ENCODE data around the gene PMFBP1. TPM values are rescaled to one million over a fixed set of nuclear protein-coding genes. Genes with fewer than 3 reads are reported as not detected.

The PMFBP1 gene
- total RNA-seq, 1 experiment from 2014 or later: 2.7 TPM

DNA sequence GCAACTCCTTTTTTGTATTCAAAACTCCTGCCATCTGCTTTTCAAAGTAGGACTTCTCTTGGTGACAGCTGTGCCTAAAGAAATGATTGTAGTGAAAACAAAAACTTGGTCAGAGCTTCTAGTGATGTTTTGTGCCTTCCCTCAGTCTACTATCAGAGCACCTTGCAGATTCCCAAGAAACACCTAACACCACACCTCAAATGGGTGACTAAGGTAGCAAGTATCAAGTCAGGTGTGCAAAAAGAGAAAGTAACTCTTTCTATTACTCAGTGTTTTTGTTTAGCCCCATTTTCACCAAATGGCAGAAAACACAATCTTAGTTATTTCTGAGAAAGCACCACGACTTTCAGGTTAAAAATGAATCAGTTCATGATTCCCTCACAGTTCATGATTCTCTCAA lies 2.0 kb upstream of the PMFBP1 start:
- no peaks in the 10 kb centered on the region for H3K79me1 ChIP-seq (ENCODE audit: insufficient read depth, low read depth, low read length, poor library complexity, severe bottlenecking)
- Mint-ChIP-seq H3K9me3 (no peaks in the 10 kb centered on the region), H3K27me3 (ENCODE audit: low read depth) (peaks cover 5% of the 10 kb centered on the region), H3K4me3 (no peak overlapping the region), H3K4me1 (peaks cover 1% of the 10 kb centered on the region in 2 experiments; a peak in 3 of 4 replicates), H3K27ac (no peak overlapping the region), H3K36me3 (ENCODE audit: insufficient read depth in 1 of 3, low read depth in 3 of 3) (no peaks in the 10 kb centered on the region)
- H3K9ac ChIP-seq (ENCODE audit: extremely low read depth, insufficient read length, low read length): no peak overlapping the region
- H3K9me3 ChIP-seq (ENCODE audit: control insufficient read depth, low read depth, low read length): no peaks in the 10 kb centered on the region
- no peak overlapping the region for H2AK5ac ChIP-seq (ENCODE audit: insufficient read length, low read length)
- no peak overlapping the region for H3K27ac ChIP-seq (ENCODE audit: insufficient read length, low read depth, low read length)
- H2BK15ac ChIP-seq (ENCODE audit: low read depth, low read length): no peak overlapping the region
- TF ChIP-seq, protein P1, sequence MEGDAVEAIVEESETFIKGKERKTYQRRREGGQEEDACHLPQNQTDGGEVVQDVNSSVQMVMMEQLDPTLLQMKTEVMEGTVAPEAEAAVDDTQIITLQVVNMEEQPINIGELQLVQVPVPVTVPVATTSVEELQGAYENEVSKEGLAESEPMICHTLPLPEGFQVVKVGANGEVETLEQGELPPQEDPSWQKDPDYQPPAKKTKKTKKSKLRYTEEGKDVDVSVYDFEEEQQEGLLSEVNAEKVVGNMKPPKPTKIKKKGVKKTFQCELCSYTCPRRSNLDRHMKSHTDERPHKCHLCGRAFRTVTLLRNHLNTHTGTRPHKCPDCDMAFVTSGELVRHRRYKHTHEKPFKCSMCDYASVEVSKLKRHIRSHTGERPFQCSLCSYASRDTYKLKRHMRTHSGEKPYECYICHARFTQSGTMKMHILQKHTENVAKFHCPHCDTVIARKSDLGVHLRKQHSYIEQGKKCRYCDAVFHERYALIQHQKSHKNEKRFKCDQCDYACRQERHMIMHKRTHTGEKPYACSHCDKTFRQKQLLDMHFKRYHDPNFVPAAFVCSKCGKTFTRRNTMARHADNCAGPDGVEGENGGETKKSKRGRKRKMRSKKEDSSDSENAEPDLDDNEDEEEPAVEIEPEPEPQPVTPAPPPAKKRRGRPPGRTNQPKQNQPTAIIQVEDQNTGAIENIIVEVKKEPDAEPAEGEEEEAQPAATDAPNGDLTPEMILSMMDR (conservative IDR thresholded peaks at IDR 0.05): no peak
- H3K79me2 ChIP-seq (ENCODE audit: insufficient read depth, low read length): no peaks in the 10 kb centered on the region
- no peak overlapping the region for H2BK12ac ChIP-seq (ENCODE audit: insufficient read length, low read depth, low read length)
- H4K8ac ChIP-seq (replicated peaks; ENCODE audit: insufficient read length, low read depth, low read length): no peak overlapping the region
- no peaks in the 10 kb centered on the region for H3K4me1 ChIP-seq (ENCODE audit: insufficient read depth, low read length)
- H3K23me2 ChIP-seq (ENCODE audit: insufficient read length, low read depth, low read length, poor library complexity, severe bottlenecking): no peaks in the 10 kb centered on the region
- H4K5ac ChIP-seq (ENCODE audit: insufficient read length, low read depth, low read length): no peak overlapping the region
- H3K18ac ChIP-seq (ENCODE audit: insufficient read length, low read depth, low read length): no peak overlapping the region
- no peak overlapping the region for H2BK20ac ChIP-seq (ENCODE audit: low read depth, low read length, poor library complexity, severe bottlenecking)
- no peak overlapping the region for H3K56ac ChIP-seq (ENCODE audit: insufficient read length, low read depth, low read length)
- H3T11ph ChIP-seq (ENCODE audit: low read length): no peak overlapping the region
- WGBS (ENCODE audit: extremely low coverage, insufficient read length, low lambda C conversion rate): no CpG with 5 or more reads among the region's 1 CpG
- no peak for DNase-seq
- H3K4ac ChIP-seq (ENCODE audit: low read depth, low read length): no peak overlapping the region
- H3K4me2 ChIP-seq (ENCODE audit: insufficient read depth, insufficient read length, low read length): no peak overlapping the region
- no peak overlapping the region for H3K23ac ChIP-seq (ENCODE audit: insufficient read length, low read depth, low read length)
- no peak overlapping the region for H3K14ac ChIP-seq (ENCODE audit: insufficient read depth, low read length)
- no peak overlapping the region for H2AFZ ChIP-seq (ENCODE audit: low read length)
- no peaks in the 10 kb centered on the region for H4K20me1 ChIP-seq (ENCODE audit: control insufficient read depth, insufficient read depth, insufficient read length)
- no peak overlapping the region for H4K91ac ChIP-seq (ENCODE audit: insufficient read length, low read depth, low read length)
- H2BK120ac ChIP-seq (ENCODE audit: low read depth, low read length, poor library complexity, severe bottlenecking): no peak overlapping the region
- H2BK5ac ChIP-seq (ENCODE audit: insufficient read length, low read length): no peak overlapping the region
- no peaks in the 10 kb centered on the region for H3K27me3 ChIP-seq (ENCODE audit: insufficient read depth, low read length)
